ENCODE results near the gene HAAO.

The HAAO gene
- long read RNA-seq = 0 reads

DNA sequence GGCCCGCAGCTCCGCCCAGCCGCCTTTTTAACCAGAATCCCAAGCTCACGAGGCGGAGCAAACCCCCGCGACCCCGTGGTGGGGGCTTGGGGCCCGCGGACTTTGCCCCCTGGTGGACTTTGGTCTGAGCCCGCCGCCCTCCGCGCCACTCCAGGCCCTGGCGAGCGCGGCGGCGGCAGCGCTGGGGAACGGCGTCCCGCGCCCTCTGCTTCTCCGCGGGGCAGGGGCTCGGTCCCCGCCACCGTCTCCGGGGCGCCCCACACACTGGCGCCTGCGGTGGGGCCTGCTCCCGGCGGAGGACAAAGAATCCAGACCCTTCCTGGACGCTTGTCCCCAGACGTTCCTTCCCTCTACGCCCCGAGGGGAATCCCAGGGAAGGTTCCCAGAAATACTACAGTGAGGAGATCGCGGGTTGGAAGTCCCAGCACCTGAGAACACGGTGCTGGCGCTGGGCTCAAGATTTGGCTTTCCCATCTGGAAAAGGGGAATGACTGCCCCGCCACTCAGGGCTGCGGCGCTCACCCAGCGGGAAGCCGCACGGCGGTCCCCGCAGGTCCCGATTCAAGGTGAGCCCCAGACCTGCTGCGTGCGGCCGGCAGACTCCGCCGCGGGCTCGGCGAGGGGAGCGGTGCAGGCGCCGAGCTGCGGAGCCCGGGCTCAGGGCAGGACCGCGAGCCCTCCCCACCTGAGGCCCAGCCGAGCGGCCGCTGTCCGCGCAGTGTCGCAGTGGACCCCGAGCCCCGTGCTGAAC lies at the start of gene HAAO:
Gene HAAO, minus strand, starts transcription at position 1 of the 751 bp plus-strand sequence. CDS start 47 bp downstream, outside the sequence.
- DNase-seq (ENCODE audit: low read depth in 1 of 2, low spot score in 1 of 2) = no peak
- Histone ChIP-seq H3K27ac (replicated peaks) (peak within 1 kb of the TSS; percentile 57), H3K4me3 (replicated peaks; ENCODE audit: insufficient read depth, low read length) (peak within 1 kb of the TSS; percentile 52), H3K27me3 (ENCODE audit: insufficient read depth, poor library complexity, severe bottlenecking) (no peaks in the 10 kb centered on the region)
- no peak for TF ChIP-seq GABPA (IDR thresholded peaks at IDR 0.05; ENCODE audit: low read depth)
- TF ChIP-seq REST (IDR thresholded peaks at IDR 0.05; ENCODE audit: insufficient replicate concordance, low read depth) = no peak
- no peak for TF ChIP-seq POLR2AphosphoS5 (IDR thresholded peaks at IDR 0.05; ENCODE audit: low read depth)
- TF ChIP-seq SPI1 (IDR thresholded peaks at IDR 0.05; ENCODE audit: borderline replicate concordance, low read depth) = no peak
- TF ChIP-seq, protein P1, sequence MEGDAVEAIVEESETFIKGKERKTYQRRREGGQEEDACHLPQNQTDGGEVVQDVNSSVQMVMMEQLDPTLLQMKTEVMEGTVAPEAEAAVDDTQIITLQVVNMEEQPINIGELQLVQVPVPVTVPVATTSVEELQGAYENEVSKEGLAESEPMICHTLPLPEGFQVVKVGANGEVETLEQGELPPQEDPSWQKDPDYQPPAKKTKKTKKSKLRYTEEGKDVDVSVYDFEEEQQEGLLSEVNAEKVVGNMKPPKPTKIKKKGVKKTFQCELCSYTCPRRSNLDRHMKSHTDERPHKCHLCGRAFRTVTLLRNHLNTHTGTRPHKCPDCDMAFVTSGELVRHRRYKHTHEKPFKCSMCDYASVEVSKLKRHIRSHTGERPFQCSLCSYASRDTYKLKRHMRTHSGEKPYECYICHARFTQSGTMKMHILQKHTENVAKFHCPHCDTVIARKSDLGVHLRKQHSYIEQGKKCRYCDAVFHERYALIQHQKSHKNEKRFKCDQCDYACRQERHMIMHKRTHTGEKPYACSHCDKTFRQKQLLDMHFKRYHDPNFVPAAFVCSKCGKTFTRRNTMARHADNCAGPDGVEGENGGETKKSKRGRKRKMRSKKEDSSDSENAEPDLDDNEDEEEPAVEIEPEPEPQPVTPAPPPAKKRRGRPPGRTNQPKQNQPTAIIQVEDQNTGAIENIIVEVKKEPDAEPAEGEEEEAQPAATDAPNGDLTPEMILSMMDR (IDR thresholded peaks at IDR 0.05; ENCODE audit: insufficient read depth, low read length) = no peak

DNA sequence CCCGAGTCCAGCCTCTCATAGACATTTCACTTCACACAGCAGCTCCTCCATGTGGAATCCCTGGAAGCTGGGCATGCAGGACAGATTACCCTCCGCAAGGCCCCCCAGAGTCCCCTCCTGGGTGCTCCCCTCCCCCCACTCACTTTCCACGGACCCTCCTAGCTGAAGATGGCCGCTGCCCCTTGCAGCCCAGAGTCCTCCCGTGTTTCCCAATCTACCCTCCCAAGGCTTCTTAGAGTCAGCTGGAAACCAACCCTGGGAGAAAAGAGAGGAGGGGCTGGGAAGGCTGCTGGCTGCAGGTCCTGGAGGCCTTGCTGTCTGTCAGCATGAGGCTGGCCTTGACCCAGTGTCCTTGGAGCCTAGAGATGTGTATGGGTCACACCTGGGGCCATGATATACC lies 49.0 kb upstream of the HAAO start:
- H3K27ac ChIP-seq (replicated peaks) = no peak overlapping the region
- no peak for DNase-seq (ENCODE audit: low read depth in 1 of 2, low spot score in 1 of 2)
- no peak overlapping the region for H3K4me3 ChIP-seq (replicated peaks; ENCODE audit: insufficient read depth, low read length)
- TF ChIP-seq, protein P1 (IDR thresholded peaks at IDR 0.05; ENCODE audit: insufficient read depth, low read length) = no peak
- TF ChIP-seq GABPA (IDR thresholded peaks at IDR 0.05; ENCODE audit: low read depth) = no peak
- no peak for TF ChIP-seq REST (IDR thresholded peaks at IDR 0.05; ENCODE audit: insufficient replicate concordance, low read depth)
- no peak for TF ChIP-seq SPI1 (IDR thresholded peaks at IDR 0.05; ENCODE audit: borderline replicate concordance, low read depth)
- no peak for TF ChIP-seq POLR2AphosphoS5 (IDR thresholded peaks at IDR 0.05; ENCODE audit: low read depth)
- no peaks in the 10 kb centered on the region for H3K27me3 ChIP-seq (ENCODE audit: insufficient read depth, poor library complexity, severe bottlenecking)

DNA sequence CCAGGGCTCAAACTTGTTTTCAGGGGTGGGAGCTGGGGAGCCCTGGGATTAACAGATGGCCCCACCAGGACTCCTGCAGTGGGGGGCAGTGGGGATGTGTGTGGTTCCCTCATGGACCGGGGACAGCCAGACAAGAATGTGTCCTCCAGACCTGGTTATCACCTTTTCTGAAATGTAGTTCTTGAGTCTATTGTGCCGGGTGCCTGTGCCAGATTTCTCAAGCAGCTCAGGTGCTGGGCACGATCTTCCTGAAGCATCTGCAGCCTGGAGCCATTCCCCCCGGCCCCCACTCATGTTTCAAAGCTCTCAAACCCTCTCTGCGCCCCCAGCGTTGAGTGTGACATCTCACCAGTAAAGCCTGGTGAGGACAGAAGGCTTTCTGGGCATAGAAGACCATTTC lies 48.4 kb upstream of the HAAO start:
- Histone ChIP-seq H3K27ac (replicated peaks) (no peak overlapping the region), H3K27me3 (ENCODE audit: insufficient read depth, poor library complexity, severe bottlenecking) (no peaks in the 10 kb centered on the region), H3K4me3 (replicated peaks; ENCODE audit: insufficient read depth, low read length) (no peak overlapping the region)
- TF ChIP-seq POLR2AphosphoS5 (IDR thresholded peaks at IDR 0.05; ENCODE audit: low read depth) (no peak), GABPA (IDR thresholded peaks at IDR 0.05; ENCODE audit: low read depth) (no peak)
- DNase-seq (ENCODE audit: low read depth in 1 of 2, low spot score in 1 of 2) = no peak

DNA sequence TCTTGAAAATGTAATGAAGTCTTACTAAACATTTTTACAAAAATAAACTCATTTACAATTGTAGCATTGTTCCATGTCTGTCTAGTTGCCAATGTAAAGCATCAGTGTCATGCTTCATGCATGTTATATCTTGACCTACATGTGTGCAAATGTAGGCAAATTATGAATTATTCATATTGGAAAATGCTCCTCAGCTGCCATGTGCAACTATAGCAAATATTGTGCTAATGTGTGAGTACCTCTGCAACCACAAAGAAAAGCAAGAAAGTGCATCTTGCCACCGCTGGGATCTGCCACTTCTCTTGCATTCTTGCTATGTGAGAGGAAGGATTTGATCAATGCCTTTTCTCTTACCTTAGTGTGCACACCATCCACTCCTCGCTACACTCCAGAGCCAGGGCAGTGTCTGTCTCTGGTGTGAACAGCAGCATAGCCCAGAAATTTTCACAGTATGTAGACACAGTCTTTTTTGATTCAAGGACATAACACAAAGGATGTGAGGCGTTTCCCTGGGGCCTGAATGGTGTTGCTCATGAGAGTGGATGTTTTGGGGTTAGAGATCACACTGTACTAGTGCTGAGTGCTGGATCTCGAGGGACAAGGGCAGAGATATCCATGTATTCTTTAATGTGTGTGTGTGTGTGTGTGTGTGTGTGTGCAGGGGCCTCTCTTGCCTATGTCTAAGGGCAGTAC lies 47.6 kb upstream of the HAAO start:
- no peaks in the 10 kb centered on the region for H3K27me3 ChIP-seq (ENCODE audit: insufficient read depth, poor library complexity, severe bottlenecking)
- no peak for TF ChIP-seq GABPA (IDR thresholded peaks at IDR 0.05; ENCODE audit: low read depth)
- no peak for TF ChIP-seq REST (IDR thresholded peaks at IDR 0.05; ENCODE audit: insufficient replicate concordance, low read depth)
- no peak for TF ChIP-seq SPI1 (IDR thresholded peaks at IDR 0.05; ENCODE audit: borderline replicate concordance, low read depth)
- TF ChIP-seq, protein P1 (IDR thresholded peaks at IDR 0.05; ENCODE audit: insufficient read depth, low read length) = no peak
- no peak for TF ChIP-seq POLR2AphosphoS5 (IDR thresholded peaks at IDR 0.05; ENCODE audit: low read depth)
- H3K27ac ChIP-seq (replicated peaks) = no peak overlapping the region
- DNase-seq (ENCODE audit: low read depth in 1 of 2, low spot score in 1 of 2) = no peak
- no peak overlapping the region for H3K4me3 ChIP-seq (replicated peaks; ENCODE audit: insufficient read depth, low read length)

All from HL-60 (cell line).